Mammary epithelial cell (primary cell): ENCODE data around the gene BRME1.

Experiments used
- CTCF ChIP-seq, 2 donors: IDR thresholded peaks in 1 of 2; conservative IDR thresholded peaks in 1 of 2; 2 replicates each; pipeline ENCODE4 v1.5.1; 2011 to 2012; ENCODE audit warnings: inconsistent platforms in 2 of 2, low read length in 2 of 2, mild to moderate bottlenecking in 2 of 2, control low read depth in 1 of 2, low read depth in 1 of 2; ENCODE audit not compliant: insufficient read depth in 1 of 2; ENCODE audit errors: extremely low read depth in 1 of 2
- EZH2 ChIP-seq: IDR thresholded peaks from 2 replicates; pipeline ENCODE4 v1.6.1; 2012; ENCODE audit warnings: low read length, inconsistent platforms, borderline replicate concordance

GRCh38 chr19:13841086-13841961, 64.6 kb downstream of the BRME1 start:
- TF ChIP-seq CTCF (conservative IDR thresholded peaks at IDR 0.05 in 1 of 2, IDR thresholded peaks at IDR 0.05 in 1 of 2; ENCODE audit: extremely low read depth in 1 of 2, insufficient read depth in 1 of 2, low read depth in 1 of 2, low read length in 2 of 2) (no peak), EZH2 (no peak)
